ENCODE measurements around the gene SLC6A13.

DNA sequence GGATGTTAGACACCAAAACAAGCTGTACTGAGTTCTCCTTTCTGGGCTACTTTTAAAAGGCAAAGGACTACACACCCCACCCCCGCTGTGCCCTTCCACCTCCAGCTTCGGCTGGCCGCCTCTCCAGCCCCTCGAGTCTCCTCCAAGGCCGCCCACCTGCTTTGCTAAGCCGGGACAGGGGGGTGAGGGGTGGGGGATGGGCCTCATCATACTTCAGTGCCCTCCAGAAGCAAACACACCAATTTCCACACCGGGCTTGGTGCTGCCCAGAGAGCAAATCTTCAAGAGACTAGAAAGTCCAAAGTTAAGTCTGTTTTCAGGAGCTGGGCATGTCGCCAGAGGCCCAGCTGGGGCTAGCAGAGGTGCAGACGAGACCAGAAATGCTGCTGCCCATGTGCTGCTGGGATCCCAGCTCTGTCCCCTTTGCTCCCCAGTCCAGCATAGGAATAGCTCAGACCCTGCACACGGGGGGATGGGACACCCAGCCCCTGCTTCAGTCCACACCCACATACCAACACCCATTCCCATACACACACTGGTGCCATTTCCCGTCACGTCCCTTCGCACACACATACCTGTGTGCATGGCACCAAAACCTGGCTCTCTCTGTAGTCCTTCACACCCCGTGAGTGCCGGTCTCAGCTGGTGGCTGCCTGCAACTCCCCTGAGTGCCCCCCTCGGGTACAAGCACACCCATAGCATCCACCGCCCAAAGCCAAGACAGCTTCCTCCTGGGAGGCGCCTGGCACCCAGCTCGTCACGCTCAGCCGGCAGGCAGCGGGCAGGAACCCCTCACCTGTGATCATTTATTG is 49.7 kb downstream of the SLC6A13 start:
- TF ChIP-seq, protein P1, sequence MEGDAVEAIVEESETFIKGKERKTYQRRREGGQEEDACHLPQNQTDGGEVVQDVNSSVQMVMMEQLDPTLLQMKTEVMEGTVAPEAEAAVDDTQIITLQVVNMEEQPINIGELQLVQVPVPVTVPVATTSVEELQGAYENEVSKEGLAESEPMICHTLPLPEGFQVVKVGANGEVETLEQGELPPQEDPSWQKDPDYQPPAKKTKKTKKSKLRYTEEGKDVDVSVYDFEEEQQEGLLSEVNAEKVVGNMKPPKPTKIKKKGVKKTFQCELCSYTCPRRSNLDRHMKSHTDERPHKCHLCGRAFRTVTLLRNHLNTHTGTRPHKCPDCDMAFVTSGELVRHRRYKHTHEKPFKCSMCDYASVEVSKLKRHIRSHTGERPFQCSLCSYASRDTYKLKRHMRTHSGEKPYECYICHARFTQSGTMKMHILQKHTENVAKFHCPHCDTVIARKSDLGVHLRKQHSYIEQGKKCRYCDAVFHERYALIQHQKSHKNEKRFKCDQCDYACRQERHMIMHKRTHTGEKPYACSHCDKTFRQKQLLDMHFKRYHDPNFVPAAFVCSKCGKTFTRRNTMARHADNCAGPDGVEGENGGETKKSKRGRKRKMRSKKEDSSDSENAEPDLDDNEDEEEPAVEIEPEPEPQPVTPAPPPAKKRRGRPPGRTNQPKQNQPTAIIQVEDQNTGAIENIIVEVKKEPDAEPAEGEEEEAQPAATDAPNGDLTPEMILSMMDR (IDR thresholded peaks at IDR 0.05), result no peak
- no peak for TF ChIP-seq EZH2 (IDR thresholded peaks at IDR 0.05; ENCODE audit: borderline replicate concordance, insufficient read depth, low read depth, low read length, poor library complexity, severe bottlenecking)

Measured in B cell (primary cell).